SKM-1 treated with dmso at 0.1 percent for 144 hours (cell line): Measurements from ENCODE around the gene ADAM10.

Experiments used
- DNase-seq: peaks from one replicate; lab custom pipeline; 2025; ENCODE audit not compliant: unreplicated experiment; lab: John Stamatoyannopoulos, UW

ADAM10 gene

GRCh38 chr15:58587486-58587885 lies 162.0 kb downstream of the ADAM10 start:
- no peak for DNase-seq

DNA sequence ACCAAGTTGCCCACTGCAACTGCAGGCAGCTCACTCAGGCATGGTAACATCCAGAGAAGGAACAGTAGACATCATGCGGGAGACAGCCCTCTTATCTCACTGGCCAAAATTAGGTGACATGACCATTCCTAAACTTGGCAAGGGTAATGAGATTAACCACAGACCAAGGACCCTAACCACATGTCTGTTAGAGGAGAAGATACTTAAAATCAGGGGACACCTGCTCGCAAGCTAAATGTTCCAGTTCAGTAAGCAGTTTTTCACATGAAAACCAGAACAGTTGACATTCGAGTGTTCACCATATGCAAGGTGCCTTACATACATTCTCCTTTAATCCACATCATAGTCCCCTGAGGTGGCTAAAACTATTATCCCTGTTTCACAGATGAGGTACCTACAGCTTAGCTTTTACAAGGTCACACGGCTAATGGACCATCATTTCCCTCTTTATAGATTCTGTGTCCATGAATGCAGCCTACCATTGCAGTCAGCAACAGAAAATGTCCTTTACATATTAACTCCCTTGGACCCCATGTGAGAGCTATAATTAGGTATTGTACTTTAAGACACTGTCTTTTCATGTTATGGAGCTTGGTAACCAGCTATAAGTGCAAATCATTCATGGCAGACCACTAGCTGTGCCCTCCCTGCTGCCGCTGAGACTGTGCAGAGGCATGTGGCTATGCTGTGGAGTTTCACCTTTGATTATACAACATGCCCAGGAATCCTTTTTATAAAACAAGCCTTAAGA lies 163.6 kb downstream of the ADAM10 start:
- DNase-seq, result no peak

DNA sequence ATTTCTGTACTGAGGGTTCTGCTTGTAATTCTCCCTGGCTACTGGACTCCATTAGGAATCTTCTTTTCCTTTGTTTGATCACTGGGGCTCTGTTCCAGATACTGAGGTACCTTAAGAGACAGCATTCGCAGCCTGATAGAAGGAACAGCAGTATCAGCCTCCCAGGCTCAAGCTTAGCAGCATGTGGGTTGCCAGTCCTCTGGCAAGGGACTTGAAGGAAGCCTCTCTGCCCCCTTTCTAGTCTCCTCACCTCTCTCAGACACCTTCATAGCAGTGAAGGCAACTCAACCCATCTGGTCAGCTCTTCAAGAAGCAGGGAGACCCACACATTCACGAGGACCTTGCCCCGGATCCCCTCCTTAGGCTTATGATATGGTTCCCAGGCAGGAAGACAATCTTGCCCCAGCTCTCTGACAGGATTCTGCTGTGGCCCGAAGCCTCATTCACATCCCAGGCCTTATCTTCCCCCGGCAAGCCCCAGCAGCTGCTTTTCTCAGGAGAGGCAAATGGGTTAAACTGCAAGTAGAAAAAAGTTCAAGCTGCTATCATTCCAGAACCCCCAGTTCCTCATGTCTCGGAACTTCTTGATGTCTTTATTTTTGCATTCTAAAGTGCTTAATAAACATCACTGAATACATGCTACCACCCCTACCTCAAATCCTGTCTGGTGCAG lies 164.6 kb downstream of the ADAM10 start:
- no peak for DNase-seq

- no peak for DNase-seq
These were observed 166.2 kb downstream of the ADAM10 start for GRCh38 chr15:58583171-58583908.

- DNase-seq, result no peak
These were observed 167.3 kb downstream of the ADAM10 start for GRCh38 chr15:58582160-58582559.

DNA sequence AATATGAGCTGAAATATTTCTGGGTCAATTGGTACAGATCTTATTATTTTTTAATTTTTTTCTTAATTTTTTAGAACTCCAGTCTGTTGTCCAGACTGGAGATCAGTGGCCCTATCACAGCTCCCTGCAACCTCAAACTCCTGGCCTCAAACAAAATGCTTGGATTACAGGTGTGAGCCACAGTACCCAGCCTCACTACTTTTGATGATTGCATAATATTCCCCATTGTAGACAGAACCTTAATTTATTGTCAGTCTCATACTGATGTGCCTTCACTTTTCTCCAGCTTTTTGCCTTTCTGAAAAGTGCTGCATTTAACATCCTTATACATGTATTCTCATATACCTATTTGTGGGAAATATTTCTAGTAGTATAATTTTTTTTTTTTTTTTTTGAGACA lies 172.8 kb downstream of the ADAM10 start:
- DNase-seq, result no peak

GRCh38 chr15:58575045-58575786 lies 174.3 kb downstream of the ADAM10 start:
- no peak for DNase-seq

- no peak for DNase-seq
These were observed 174.9 kb downstream of the ADAM10 start for GRCh38 chr15:58574631-58575030.

- no peak for DNase-seq
These were observed 176.2 kb downstream of the ADAM10 start for GRCh38 chr15:58573270-58573669.

- DNase-seq, result no peak
These were observed 177.0 kb downstream of the ADAM10 start for GRCh38 chr15:58572521-58572920.

DNA sequence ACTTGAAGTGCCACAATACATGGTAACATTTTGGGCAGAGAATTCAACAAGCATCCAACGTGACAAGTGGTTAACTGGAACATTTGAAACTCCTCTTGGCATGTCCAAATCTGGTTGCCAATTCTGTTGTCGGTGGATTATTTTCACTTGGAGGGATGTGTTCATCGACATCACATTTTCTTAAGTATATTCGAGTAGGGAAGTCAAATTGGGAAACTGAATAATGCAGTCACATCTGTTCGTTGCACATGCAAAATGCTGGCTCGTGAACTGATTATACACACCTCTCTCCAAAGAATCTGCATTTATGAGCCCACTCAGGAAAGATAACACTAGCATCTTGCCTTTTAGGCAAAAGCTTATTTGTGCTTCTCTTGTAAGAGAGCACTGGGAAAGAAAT lies 178.0 kb downstream of the ADAM10 start:
- no peak for DNase-seq

DNA sequence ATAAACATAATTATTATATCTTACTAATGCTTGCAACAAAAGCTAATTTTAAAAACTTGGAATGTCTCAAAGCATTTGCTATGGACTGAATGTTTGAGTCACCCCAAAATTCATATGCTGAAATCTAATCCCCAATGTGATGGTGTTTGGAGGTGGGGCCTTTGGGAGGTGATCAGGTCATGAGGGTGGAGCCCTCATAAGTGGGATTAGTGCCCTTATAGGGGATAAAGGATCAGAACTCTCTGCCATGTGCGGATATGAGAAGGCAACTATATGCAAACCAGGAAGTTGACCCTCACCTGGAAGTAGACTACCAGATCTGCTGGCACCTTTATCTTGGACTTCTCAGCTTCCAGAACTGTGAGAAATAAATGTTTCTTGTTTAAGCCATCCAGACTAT lies 180.1 kb downstream of the ADAM10 start:
- no peak for DNase-seq

DNA sequence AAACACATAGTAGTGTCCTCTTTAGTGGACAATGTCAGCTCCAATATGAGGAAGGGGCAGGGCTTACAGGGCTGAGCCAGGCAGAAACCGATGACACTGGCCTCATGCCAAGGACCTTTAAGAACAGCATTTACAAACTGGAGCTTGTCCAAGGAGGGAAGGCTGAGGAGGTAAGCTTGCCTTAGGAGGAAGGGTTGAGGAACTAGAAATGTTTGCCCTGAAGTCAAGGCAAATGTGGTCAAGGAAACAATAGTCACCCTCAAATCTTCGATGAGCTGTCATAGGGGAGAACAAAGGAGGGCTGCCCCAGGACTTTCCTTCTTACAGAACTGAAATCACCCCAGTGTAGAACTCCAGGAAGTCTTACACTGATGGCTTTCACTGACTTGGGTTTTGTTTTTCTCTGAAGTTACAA lies 181.3 kb downstream of the ADAM10 start:
- peak; percentile 72 for DNase-seq

GRCh38 chr15:58566029-58566428 lies 183.5 kb downstream of the ADAM10 start:
- peak; percentile 77 for DNase-seq

GRCh38 chr15:58565619-58566018 lies 183.9 kb downstream of the ADAM10 start:
- DNase-seq, result no peak

- no peak for DNase-seq
These were observed 184.5 kb downstream of the ADAM10 start for GRCh38 chr15:58564981-58565380.

GRCh38 chr15:58562135-58562534 lies 187.4 kb downstream of the ADAM10 start:
- DNase-seq, result no peak

DNA sequence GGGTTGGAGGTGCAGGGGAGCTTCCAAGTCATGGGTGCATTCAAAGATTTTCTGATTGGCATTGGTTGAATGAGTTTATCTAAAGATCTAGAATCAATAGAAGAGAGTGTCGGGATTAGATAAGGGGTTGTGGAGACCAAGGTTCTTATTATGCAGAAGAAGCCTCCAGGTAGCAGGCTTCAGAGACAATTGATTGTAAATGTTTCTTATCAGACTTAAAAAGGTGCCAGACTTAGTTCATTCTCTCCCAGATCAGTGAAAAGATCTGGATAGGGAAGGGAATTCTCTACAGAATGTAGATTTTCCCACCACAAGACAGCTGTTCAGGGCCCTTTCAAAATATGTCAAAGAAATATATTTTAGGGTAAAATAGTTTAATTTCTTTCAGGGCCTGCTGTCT lies 188.2 kb downstream of the ADAM10 start:
- no peak for DNase-seq

- DNase-seq, result no peak
These were observed 189.5 kb downstream of the ADAM10 start for GRCh38 chr15:58559904-58560588.

GRCh38 chr15:58558777-58559176 lies 190.7 kb downstream of the ADAM10 start:
- DNase-seq, result no peak

DNA sequence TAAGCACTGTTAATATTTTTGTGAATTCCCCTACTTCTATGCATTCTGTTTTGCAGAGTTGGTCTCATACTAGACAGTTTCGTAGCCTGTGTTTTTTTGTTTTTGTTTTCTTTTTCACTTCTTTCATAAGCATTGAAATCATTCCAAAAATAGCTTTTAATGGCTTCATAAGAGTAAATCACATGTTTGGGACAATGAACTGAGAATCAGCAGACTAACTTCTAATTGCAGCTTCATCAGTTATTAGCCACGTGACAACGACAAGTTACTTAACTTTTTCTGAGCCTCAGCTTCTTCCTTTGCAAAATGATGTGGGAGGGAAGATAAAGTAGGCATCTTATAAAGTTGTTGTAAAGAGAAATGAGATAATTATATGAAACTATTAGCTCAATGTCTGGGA lies 193.0 kb downstream of the ADAM10 start:
- no peak for DNase-seq
